NCI-H82 (cell line): ENCODE data around the gene MTMR10.
A peak's percentile ranks its signal among the peaks of the same experiment; 100 is the strongest.

ENCODE experiments used
- DNase-seq: peaks from one replicate; lab custom pipeline; 2025; lab: John Stamatoyannopoulos, UW

The MTMR10 gene

DNA sequence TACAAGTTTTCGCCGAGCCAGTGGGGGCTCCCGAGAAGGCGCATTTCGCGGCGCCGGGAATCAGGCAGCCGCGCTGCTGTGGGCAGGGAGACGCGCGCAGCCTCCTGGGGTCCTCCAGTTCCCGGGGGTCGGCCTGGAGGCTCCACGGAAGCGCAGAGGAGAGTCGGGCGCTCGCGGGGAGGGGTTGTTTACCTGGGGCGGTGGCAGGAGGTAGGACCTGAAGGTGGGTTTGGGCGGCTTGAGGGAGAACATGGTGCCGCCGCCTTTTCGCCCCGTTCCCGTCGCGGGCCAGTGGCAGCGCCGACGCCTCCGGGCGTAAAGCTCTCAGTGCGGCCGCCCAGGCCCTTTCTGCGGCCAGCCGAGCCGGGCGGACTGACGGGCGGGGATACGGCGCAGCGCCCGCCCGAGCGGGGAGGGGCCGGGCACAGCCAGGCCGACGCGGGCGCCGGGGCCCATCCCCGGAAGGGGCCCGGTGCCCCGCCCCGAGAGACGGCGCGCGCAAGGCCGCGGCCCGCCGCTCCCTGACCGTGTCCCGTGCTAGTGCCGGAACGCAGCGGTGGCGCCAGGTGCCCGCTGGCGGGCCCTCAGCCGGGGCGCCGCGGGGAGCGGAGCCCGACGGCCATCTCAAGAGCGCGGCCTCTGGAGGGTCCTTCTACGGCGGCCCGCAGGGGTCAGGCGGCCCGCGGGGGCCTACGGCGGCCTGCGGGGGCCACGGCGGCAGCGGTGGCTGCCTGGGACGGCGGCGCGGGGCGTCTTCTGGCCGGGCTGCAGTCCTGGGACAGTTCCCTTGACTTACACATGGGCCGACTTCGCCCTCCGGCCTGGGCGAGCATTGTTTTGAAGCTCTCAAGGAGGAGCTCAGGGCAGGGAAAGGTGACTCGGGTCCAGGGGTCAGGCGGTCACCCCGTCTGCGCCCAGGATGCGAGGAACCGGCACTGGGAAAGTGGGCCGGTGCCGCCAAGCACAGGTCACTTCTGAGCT, at the start of gene MTMR10:
Gene MTMR10 (minus strand): TSS at position 374 of the 981 bp plus-strand sequence. CDS start 122 bp downstream, at position 252.
- DNase-seq = peak; percentile 82

- DNase-seq = no peak
These were observed 49.2 kb upstream of the MTMR10 start for GRCh38 chr15:31040611-31041010.

DNA sequence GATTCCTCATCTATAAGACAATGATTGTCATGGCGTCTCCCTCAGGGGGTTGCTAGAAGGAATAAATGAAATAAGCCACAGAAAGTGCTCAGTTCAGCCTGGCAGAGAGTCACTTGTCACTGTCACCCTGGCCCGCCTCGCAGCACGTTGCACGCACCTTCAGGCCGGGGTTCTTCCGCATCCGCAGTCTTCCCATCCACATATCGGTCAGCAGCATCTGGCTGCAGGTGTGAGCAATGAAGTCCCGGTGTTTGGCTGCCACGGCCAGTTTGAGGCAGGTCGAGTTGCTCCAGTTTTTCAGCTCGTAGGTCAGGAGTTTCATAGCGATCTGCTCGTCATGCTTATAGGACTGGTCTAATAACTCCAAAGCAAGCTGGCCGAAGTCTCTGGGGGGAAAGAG, 48.5 kb upstream of the MTMR10 start:
- DNase-seq = no peak

DNA sequence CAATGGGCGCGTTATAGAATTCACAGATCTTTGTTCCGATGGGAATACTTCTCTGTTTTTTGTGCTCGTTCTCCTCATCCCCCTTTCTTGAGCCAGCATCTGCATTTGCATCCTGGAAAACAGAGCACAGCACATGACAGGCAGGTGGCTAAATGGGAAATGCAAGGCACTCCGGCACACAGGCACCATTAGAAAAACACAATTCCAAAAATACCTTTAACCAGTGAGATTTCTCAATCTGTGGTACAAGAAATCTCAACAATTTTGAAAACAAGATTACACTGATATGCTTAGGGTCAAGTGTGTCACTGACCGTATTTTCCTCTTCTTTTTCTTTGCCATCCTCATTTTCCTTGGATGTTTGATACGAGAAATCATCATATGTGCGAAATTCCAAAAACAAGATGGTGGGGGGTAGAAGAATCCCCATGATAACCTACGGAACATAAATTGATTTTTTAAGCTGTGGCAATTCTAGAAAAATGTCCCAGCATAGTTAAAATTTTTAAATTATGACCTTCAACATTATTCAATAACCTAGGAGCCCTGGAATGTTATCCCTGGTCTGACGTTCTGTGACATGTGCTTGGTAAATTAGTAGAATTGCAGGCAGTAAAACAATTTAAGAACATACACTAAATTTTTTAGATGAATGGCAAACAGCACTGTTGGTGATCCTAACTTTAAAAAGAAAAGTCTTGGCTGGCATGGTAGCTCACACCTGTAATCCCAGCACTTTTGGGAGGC, 46.5 kb upstream of the MTMR10 start:
- no peak for DNase-seq

DNA sequence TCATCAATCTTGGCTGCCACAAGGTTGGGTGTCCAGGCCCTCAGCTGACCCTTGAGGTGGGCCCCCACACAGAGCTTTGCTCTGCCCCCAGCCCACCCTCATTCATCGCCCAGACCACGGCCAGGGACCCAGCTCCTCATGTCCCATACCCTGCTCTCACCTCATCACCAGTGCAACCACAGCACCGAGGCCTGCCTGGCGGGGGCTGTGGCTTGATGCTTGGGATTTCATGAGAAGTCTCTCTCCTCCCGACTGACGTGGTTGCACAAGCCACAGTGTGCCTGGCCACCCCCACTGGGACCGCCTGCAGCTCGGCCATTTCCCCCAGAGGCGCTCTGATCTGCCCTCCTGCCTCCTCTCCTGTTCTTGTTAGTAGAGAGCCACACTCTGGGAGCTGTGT, 45.4 kb upstream of the MTMR10 start:
- no peak for DNase-seq

DNA sequence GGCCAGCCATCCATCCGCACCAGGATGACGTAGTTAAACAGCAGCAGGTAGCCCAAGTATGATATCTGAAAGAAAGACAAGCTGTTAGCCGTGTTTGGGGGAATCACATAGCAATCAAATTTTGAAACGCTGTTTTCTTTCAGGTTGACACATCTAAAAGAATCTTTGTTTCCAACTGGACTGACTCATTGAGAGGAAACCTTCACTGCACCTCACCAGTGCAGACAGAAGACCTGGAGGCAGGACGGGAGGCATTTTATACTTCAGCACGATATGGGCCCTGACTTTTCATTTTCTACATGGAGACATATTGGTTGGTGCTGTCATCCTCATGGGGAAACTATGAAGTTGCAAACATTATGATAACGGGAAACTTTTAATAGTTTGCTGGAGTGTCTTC, 44.2 kb upstream of the MTMR10 start:
- no peak for DNase-seq

DNA sequence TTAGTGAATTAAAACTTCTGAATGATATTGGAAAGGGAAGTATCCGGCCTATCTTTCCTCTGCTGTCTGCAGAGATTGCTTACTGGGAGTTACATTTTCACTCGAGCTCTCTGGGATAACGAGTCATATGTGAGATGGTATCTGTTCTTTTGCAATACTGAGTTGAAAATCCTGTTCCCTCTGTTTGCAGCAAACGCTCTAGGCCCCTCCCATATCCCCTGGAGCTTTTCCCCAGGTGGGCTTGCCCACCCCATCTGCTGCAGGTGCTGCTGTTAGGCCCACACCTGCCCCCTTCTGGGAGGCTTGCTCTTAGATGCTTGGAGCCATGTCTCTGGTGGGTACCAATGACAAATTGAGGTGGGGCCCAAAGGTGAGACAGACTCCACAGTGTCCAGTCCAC, 42.7 kb upstream of the MTMR10 start:
- no peak for DNase-seq

DNA sequence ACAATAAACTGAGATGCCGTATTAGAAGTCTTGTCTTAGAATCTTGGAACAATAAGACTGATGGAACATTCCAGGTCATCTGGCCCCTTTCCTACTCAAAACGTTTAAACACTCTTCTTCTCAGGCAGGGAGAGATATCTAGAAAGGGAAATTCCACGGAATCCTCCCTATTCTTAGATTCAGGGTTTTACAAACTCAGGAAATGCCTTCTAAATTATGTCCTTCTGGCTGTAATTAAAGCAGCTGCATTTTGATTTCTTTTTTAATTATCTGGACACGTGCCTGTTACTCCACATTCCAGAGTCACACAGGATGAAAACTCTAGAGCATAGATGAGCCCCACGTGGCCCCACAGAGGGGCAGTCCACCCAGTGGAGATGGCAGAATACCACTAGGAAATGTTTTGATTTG, 41.5 kb upstream of the MTMR10 start:
- DNase-seq = no peak

DNA sequence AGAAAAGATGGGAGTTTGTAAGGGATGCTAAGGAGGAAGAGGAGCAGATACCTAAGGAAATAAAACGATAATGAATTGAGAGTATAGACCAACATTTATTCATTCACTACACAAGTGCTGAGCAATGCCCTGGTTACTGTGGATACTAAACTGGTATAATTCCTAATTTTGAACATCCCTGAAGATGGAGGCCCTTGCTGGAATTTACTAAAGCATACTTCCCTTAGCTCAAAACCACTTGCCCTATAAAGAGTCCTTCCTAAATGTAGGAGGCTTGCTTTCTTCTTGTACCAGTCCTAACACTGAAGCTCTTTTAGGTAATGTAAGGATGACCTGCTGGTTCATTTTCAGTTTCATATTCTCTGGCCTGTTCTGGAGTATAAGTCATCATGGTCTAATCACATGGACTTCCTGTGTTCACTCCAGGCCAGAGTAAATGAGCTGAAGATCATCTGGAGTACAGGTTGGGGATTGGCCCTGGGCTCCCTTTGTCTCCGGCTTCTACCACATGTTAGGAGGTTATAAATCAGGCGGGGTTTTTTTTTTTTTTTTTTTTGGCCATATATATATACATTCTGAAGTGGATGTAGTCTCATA, 40.1 kb upstream of the MTMR10 start:
- DNase-seq = no peak

DNA sequence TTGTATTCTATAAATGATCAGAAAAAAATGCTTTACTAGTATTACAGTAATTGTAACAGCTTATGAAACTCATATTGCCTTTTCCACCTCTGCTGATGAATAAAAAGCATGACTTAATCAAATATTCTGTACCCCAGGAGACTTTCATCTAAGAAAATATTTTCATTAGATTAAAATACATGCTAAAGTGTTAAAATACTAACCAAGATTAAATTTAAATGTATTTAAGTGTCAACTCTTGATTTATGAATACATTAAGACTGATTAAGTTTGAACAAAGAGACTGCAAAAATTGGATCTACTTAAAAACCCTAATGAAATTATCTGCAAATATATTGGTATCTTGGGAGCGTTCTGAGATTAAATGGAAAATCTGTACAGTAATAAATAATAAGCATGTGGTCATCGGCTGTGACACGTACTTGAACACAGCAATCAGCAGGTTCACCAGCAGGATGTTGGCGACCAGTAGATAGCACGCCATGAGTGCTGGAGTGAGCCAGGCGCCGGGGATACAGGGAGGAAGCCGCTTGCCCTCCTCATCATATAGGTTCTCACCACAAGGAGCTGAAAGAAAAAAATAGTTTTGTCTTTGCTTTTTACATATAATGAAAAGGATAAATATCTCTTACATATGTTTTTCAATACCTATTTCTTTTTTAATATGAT, 36.6 kb upstream of the MTMR10 start:
- peak; percentile 85 for DNase-seq

GRCh38 chr15:31025996-31026395, 34.6 kb upstream of the MTMR10 start:
- DNase-seq = no peak

- no peak for DNase-seq
These were observed 33.6 kb upstream of the MTMR10 start for GRCh38 chr15:31024979-31025378.

DNA sequence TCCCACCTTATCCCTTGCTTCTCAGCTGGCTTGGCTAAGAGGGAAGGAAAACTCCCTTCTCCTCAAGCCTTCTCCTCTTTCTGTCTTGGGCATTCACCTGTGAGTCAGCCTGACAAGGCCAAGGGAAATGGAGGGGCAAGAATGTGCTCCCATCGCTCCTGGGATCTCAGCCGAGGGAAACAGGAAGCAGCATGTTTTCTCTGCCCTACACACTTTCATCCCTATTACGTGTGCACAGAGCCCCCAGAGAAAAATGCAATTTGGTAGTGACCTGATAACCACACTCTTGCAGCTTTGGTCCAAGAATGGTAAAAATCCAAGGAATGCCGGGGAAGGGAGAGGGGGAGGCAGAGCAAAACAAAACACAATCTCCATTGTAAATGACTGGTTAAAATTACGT, 32.9 kb upstream of the MTMR10 start:
- DNase-seq = no peak

DNA sequence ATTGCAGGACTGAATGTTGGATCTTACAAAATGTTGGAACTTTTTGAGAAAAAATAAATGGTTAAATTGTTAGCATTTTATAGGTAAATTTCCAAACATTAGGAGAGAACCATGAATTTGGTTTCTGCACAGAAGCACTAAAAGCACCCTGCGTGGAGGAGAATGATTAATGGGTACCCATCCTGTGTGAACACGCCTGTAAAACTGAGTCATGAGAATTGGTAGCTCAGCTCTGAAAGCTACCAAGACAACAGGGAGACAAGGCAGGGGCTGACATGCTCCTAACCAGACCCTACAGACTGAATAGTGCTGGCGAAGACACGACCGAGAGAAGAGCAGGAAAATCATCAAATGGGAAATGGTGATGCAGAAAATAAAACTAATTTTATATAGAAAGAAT, 32.4 kb upstream of the MTMR10 start:
- DNase-seq = no peak

DNA sequence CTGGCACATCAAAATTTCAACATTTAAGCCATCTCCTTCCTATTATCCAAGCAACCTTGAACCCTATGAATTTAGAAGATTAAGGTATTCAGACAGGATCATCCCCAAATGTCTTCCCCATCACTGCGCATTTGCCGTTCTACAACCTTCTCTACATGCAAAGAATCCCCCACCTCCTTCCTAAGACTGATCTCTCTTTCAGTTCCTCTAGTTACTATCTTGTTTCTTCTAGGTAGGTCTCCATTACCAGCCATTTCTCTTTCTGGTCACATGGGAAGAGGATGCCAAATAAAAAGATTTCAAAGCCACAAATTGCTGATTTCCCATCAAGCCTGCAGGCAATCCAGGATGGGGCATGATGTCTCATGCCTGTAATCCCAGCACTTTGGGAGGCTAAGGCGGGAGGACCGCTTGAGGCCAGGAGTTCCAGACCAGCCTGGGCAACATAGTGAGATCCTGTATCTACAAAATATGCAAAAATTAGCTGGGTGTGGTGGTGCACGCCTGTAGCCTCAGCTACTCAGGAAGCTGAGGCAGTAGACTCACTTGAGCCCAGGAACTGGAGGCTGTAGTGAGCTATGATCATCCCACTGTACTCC, 29.7 kb upstream of the MTMR10 start:
- DNase-seq = no peak

- DNase-seq = no peak
These were observed 29.1 kb upstream of the MTMR10 start for GRCh38 chr15:31020542-31020941.

DNA sequence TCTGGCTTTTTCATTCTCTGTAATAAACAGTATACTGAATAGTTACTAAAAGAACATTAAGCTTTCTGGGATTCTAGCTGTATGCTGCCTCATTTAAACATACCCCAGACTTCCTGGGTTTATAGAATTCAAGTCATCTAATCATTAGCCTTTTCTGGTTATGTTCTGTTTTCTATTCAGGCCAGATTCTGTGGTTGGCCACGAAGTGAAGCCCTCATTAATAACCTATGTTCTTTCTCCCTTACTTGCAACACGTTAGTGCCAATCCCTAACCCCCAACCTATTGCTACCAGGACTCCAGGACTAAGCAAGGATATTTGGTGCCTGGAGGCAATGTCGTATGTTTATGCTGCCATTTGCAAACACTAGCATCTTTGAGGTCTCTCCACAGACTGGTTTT, 28.6 kb upstream of the MTMR10 start:
- no peak for DNase-seq

GRCh38 chr15:31017311-31017710, 25.9 kb upstream of the MTMR10 start:
- DNase-seq = no peak

GRCh38 chr15:31016446-31016915, 25.1 kb upstream of the MTMR10 start:
- DNase-seq = no peak

DNA sequence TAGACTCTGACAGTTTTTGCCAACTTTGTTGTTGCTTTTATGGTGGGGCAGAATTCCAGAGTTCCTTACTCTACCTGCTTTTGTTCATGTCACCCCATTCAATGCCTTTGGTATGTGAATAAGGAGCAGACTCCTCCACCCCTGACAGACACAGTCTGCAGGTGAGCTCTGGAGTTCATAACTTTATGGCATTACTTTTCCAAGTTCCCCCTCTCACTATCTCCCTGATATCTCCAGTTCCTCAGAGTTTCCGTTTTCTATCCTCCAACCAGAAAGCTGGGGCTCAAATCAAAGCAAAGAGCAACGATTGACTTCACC, 23.1 kb upstream of the MTMR10 start:
- no peak for DNase-seq

DNA sequence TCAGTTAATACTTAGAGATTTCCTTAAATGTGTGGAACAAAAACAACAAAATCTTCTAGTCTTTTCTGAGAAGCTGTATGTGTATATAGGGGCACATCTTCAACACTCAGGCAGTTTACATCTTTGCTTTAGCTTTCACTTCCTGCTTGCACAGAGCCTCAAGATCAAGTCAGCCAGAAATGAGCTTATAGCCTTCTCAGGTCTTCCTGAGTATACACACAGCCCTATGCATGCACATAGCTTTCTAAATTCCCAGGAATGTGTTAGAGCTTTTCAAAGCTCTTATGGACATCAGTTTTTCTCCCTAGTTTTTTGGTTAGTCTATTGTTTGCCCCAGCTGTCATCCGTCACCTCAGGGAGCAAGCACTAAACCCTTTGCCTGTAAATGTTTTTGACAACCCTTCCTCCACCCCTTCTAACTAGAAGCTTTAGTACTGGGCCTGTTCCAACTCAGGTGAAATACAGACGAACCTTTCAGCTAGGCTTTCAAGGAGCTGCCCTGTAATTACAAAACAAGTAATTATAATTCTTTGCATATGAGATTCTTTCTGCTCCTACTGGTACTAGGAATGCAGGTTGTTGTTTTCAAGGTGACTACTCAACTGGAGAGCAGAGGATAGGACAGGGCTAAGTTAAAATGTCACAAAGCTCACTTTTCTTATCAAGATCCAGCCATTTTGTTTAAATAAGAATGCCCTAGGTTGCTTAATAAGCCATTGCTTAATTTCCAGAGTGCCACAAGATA, 22.6 kb upstream of the MTMR10 start:
- DNase-seq = no peak
